NCI-H1092 treated with DMSO at 0.1 percent for 48 hours (cell line): Measurements from ENCODE around the gene CTSS.
"Not testable (repeated sequence)": the region's sequence is repeated elsewhere in the genome, so short reads cannot be mapped to it uniquely, and the experiment has no call there.

Experiments
- DNase-seq: peaks from one replicate; lab custom pipeline; 2025; lab: John Stamatoyannopoulos, UW

The CTSS gene

GRCh38 chr1:150775276-150775675 lies 9.7 kb upstream of the CTSS start:
- DNase-seq = no peak

DNA sequence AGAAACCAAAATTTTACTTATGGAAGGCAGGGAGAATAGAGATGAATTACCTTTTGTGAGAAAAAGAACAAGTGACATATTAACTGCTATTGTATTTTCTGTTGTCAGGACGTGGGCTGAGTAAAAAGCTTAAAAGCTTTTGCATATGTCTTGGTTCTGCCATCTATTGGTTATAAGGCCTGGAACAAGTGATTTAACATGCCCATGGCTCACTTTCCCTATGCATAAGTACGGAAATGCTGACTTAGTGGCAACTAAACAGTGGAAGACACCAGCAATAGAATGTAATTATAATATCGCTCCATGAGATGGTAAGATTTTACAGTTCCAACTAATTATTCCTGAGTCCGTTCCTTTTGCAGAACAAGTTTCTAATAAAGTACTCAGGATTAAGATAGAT lies 6.7 kb upstream of the CTSS start:
- no peak for DNase-seq

- DNase-seq = not testable (repeated sequence)
Observed at GRCh38 chr1:150767704-150768103, 2.1 kb upstream of the CTSS start.

DNA sequence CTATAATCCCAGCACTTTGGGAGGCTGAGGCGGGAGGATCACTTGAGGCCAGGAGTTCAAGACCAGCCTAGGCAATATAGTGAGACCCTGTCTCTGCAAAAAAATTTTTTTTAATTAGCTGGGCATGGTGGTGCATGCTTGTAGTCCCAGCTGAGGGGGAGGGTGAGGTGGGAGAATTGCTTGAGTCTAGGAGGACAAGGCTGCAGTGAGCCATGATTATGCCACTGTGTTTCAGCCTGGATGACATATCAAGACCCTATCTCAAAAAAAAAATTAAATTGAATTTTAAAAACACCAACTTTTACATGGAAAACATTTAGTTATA lies 361 bp upstream of the CTSS start:
- not testable (repeated sequence) for DNase-seq

- DNase-seq = no peak
Observed at GRCh38 chr1:150764617-150765101, 919 bp downstream of the CTSS start.

DNA sequence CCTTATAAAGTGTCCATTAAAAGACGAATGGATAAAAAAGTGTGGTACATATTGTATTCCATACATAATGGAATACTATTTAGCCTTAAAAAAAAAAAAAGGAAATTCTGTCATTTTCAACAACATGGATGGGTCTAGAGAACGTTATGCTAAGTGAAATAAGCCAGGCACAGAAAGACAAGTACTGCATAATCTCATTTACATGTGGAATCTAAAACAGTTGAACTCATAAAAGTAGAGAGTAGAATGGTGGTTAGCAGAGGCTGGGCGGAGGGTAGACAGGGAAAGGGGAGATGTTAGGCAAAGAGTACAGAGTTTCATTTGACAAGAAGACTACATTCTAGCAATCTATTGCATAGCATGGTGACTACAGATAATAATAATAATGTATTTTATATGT lies 2.6 kb downstream of the CTSS start:
- DNase-seq = no peak

- DNase-seq = no peak
Observed at GRCh38 chr1:150762552-150762951, 3.0 kb downstream of the CTSS start.

- DNase-seq = no peak
Observed at GRCh38 chr1:150761801-150762200, 3.8 kb downstream of the CTSS start.

- DNase-seq = no peak
Observed at GRCh38 chr1:150760013-150760412, 5.6 kb downstream of the CTSS start.

- DNase-seq = no peak
Observed at GRCh38 chr1:150753416-150753815, 12.2 kb downstream of the CTSS start.

DNA sequence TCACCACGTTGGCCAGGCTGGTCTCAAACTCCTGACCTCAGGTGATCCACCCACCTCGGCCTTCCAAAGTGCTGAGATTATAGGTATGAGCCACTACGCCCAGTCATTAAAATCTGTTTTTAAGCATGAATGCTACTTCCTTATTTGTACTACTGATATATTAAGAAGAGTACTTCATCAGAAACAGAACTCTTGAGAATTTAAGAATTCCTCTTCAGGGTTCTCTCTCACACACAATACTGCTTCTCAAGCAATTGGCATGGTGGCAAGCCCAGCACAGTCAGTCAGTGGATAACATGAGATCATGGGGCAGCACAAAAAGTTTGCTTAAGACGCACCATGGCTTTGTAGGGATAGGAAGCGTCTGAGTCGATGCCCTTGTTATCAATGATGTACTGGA lies 14.1 kb downstream of the CTSS start:
- DNase-seq = no peak

DNA sequence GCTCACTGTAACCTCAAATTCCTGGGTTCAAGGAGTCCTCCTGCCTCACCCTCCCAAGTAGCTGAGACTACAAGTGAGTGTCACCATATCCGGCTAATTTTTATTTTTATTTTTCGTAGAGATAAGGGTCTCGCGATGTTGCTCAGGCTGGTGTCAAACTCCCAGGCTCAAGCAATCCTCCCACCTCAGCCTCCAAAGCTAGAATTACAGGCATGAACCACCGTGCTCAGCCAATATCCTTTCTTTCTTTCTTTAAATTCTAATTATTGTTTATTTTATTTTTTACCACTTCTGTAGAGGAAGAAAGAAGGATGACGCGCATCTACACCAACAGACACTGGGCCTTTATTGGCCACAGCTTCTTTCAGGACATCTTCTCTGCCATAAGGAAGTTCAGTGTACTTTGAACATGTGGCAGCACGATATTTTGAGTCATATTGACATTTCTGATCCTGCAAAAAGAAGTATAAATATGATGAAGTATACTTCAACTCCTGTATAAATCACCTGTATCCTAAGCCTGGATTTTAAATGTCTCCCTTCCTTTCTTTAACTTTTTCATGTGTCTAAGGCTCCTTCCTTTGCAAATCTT lies 15.8 kb downstream of the CTSS start:
- DNase-seq = no peak

DNA sequence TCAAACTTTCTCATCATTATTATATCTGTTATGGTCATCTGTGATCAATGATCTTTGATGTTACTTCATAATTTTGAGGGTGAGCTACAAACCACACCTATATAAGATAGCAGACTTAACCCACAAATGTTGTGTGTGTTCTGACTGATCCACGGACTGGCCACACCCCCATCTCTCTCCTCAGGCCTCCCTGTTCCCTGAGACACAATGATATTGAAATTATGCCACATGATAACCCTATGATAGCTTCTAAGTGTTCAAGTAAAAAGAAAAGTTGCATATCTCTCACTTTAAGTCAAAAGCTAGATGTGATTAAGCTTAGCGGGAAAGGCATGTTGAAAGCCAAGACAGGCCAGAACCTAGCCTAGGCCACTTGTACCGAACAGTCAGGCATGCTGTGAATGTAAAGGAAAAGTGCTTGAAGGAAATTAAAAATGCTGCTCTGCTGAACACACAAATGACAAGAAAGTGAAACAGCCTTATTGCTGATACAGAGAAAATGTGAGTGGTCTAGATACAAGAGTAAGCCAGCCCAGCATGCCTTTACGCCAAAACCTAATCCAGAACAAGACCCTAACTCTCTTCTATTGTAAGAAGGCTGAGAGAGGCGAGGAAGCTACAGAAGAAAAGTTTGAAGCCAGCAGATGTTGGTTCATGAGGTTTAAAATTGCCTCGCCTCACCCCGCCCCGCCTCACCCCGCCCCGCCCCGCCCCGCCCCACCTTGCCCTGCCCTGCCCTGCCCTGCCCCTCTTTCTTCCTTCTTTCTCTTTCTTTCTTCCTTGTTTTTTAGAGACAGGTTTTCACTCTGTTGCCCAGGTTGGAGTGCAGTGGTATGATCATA lies 16.5 kb downstream of the CTSS start:
- no peak for DNase-seq

DNA sequence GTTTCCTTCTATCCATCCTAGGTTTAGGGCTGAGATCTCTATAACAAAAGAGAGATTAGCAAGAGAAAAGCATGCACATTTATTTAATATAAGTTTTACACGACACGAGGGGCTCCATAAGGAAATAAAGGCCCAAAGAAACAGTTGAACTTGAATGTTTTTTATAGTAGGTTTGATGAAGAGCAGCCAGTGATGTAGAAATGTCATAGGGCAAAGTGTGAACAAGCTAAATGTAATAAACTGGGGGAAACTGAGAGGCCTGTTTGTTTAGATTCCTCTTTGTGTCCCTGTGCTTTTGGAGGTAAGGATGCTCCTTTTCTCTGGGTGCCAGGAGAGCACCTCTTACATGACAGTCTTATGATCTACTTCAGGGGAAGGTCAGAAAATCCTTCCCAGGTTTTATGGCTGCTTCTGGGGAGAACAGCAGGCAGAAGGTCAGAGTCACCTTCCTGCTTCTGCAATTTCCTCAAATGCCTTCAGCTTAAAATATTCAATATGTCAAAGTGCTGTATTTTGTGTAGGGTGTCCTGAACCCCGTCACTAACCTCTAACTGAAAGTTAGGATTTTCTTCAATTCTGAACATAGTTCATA lies 35.4 kb downstream of the CTSS start:
- DNase-seq = no peak

DNA sequence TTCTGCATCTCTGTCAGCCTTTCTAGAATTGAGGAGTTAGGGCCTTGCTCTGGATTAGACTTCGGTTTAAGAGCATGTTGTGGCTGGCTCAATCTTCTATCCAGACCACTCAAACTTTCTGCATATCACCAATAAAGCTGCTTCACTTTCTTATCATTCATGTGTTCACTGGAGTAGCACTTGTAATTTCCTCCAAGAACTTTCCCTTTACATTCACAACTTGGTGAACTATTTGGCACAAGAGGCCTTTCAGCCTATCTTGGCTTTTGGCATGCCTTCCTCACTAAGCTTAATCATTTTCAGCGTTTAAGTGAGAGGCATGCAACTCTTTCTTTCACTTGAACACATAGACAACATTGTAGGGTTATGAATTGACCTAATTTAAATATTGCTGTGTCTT lies 41.2 kb downstream of the CTSS start:
- DNase-seq = no peak

DNA sequence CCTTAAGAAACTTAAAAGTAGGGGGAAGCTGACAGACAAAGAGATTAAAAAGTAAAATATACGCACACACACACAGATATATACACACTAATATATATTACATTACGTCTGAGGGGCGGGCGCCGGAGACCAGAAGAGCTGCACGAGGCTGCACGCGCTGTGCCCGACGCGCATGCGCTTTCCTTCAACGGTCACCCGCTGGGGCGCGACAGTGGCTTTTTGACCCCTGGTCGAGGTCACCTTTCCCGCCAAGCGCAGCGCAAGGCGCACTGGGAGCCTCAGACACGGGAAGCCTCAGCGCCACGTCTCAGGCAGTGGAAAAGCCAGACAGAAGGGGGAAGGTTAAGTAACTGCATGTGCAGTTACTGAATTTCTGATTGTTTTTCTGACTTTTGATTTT lies 44.9 kb downstream of the CTSS start, which contains the start of gene HORMAD1:
Gene HORMAD1, minus strand, starts transcription at position 193 of the 400 bp plus-strand sequence. CDS start 1,390 bp downstream, outside the sequence.
- no peak for DNase-seq

DNA sequence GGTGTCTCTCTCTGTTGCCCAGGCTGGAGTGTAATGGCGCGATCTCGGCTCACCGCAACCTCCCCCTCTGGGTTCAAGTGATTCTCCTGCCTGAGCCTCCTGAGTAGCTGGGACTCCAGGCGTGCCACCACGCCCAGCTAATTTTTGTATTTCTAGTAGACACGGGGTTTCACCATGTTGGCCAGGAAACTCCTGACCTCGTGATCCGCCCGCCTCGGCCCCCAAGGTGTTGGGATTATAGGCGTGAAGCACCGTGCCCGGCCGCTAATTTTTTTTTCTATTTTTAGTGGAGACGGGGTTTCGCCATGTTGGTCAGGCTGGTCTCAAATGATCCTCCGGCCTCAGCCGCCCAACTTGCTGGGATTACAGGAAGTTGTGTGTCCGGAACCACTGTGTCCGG lies 45.5 kb downstream of the CTSS start:
- DNase-seq = no peak

- DNase-seq = no peak
Observed at GRCh38 chr1:150718225-150718891, 47.2 kb downstream of the CTSS start.

GRCh38 chr1:150709031-150709430 lies 56.5 kb downstream of the CTSS start:
- DNase-seq = not testable (repeated sequence)

DNA sequence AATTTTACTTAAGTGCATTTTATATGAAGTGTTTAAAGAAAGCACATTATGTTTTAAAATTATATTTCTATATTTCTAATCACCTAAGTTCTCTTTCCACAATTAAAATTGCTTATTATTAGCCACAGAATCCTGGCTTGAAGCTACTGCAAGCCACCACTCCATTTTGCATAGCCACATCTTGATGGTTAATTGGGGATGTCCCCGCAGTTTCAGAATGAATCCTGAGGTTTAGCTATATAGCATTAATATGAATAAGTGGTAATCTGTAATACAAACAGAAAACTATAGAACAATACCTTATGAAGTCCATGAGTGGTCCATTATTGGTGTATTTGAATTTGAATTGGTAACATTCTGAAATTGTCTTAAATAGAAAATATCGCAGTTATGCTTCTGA lies 57.0 kb downstream of the CTSS start:
- no peak for DNase-seq

DNA sequence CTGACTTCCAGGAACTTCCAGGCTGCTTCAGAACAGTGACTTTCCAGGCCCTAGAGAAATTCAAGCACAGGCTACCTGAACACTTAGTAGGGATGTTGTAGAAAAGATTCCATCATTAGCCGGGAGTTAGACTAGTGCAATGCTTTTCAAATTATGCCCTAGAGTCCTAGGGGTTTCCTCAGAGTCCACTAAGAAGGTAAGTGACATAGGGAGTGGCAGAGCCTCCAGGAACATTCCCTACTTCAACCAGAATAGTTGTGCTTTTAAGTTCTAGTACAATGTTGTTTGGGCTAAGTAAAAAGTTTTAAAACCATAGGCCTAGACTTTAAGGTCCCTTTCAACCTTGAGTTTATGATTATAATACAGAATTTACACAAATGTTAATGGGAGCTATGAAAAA lies 59.5 kb downstream of the CTSS start:
- no peak for DNase-seq

DNA sequence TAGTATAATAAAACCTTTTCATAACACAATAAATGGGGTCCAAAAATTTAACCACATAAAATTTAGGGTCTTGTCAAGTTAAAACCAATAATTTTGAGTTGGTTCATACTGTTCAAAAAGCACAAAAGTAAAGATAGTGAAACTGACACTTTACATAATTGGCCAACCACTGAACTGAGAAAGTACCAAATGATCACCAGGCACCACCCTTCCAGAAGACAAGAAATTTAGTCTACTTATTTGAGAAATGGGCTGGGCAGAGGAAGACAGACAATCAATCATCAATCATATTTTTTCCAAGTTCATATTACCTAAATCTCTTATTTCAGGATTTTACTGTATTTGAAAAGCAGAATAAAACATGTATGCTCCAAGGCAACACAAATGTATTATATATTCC lies 62.2 kb downstream of the CTSS start:
- DNase-seq = no peak
